C4-2B (cell line): ENCODE results near the gene FAM110D.

Experiments used
- CTCF ChIP-seq: fragments of 450-650 bp; conservative IDR thresholded peaks from 2 replicates; pipeline ENCODE4 v1.5.1; 2017; ENCODE audit warnings: mild to moderate bottlenecking
- ZFX ChIP-seq: fragments of 450-650 bp; IDR thresholded peaks from 2 replicates; pipeline ENCODE4 v1.6.1; 2017

- no peak; the same call in 1 of the 2 replicates for TF ChIP-seq CTCF
- TF ChIP-seq ZFX = no peak
Measured at GRCh38 chr1:26162220-26162709, 3.4 kb downstream of the FAM110D start.
